Activated CD4-positive, alpha-beta T cell treated with anti-CD3 and anti-CD28 coated beads, Interleukin-2, amount 50 U/mL, for 24 hours (primary cell): Measurements from ENCODE around the gene PNISR.
"Not testable (repeated sequence)": the region's sequence is repeated elsewhere in the genome, so short reads cannot be mapped to it uniquely, and the experiment has no call there.

ENCODE experiments used
- DNase-seq, 2 donors: peaks; one replicate each; pipeline ENCODE4 v3.0.0-alpha.2; 2020; ENCODE audit warnings: low read depth in 1 of 2, low spot score in 1 of 2

Gene PNISR

DNA sequence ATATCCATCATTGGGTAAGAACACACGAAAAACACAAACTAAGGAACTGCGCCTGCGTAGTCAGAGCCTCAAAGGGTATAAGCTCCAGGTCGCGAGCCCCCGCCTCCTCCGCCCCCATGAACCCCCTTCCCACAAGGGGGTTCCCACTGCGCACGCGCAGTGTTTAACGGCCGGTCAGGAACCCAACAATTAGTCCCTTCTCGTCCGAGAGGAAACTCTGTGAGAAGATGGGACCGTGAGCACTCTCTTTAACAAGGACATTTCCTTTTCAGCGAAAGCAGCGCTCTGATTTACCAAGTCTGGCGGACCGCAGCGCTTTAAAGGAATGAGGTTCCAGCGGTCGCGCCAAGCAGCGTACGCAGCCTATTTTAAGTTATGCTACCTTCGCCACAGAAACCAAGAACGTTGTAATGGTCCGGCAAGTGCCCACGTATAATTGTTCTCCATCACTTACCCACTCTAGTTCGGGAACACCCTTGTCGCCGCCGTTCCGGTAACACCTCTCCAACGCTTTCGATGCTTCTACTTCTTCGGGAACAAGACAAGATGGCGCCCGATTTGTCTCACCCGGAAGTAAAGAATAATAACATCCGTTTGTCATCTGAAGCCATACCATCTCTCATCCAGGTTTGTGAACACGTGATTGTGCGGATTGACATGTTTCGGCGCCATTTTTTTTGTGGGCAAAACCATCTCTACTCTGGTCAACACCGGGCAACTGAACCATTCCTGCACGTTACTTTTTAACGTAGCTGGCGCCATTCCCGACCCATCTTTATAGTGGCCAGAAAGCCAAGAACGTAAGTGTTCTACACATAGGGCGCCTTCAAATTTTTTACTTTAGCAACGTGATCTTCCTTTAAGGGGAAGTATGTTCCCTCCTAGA is at the start of gene PNISR:
Gene PNISR (minus strand): TSS at position 548 of the 886 bp plus-strand sequence. CDS start 10,649 bp downstream, outside the sequence.
- DNase-seq, result peak; percentile 70 to 90

DNA sequence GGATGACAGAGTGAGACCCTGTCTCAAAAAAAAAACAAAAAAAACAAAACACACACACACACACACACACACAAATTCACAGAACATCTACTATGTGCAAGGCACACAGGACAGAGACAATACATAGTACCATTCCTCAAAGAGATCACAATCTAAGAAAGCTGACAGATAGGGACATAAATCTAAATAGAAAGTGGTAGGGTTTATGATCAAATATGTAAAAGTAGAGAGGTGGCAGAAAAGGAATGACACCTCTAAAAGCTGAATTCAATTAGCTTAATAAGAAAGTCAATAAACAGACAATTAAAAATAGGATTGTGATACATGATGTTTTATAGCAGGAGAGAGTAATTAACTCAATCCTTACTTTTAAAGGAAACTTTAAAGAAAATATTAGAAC is 48.6 kb upstream of the PNISR start:
- DNase-seq, result no peak

DNA sequence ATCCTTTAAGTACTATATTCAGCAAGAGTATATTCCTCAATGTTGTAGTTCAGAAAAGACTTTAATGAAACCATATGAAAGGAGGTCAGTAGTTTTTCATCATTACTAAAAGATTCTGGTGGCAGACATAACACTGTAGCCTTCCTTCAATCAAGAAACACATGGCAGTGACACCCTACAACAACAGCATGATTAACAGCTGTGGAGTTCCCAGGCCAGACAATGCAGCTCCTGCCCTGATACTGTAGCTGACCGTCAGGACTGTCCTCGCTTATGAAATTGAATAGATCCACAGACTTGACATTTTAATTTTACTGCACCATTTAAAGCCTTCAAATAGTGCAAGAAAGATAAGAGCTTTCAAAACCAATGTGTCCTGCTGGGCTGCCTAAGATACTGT is 46.5 kb upstream of the PNISR start:
- DNase-seq, result no peak

DNA sequence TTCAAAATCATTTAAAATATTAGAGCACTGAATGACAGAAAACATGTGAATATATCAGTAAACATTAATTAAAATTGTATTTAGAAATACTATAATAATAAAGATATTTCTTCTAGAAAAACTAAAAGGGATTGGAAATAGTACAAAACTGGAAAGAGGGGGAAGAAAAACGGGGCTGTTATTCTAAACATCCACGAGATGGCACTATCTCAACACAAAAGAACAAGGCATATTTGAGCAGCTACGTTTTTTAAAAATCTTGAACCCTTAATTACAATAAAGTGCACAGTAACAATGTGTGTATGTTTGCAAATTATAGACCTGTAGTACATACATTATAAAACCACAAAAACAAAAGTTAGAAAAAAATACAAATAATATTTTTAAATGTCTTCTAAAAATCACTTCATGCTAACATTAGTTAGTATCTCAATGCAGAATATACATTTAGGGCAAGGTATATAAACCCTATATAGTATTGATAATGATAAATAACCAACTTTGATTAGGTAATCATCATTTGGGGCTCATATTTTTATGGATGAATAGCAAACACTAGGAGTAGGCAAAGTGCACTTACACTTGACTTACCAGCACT is 42.5 kb upstream of the PNISR start:
- no peak for DNase-seq

GRCh38 chr6:99459133-99459532 is 34.0 kb upstream of the PNISR start:
- not testable (repeated sequence) for DNase-seq

DNA sequence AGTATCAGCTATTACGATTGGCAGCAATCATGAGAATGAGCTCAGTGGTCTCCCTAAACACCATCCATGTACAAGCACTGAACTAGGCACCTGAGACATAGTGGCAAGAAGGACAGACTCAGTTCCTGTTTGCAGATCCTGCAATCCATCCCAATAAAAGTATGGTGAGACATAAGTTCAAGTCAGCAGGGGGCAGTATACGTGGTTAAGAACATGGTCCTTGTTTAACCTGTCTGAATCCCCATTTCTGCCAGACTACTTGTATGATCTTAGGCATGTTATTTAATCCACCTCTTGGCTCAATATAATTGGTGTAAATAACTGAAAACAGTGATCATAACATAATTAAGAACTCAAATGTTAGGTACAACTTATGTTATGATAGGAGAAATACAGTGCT is 33.2 kb upstream of the PNISR start:
- no peak for DNase-seq

DNA sequence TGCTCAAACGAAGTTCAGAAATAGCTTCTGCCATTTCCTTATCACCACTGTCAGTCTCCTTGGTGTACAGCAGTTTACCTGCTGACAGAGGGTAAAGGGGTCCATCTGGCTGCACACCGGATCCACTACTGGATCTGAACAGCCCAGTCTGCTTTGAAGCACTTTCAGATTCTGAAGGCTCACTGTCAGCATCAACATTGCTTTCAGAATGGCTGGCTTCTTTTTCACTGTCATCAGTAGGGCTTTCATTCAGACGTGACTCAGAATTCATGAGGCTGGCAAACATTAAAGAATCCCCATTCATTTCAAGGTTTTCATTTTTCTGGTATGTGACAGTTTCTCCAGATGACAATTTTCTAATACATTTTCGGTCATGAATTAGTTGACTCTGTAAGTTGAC is 21.0 kb upstream of the PNISR start:
- DNase-seq, result no peak

GRCh38 chr6:99434702-99435530 is 9.8 kb upstream of the PNISR start:
- DNase-seq, result no peak

- no peak for DNase-seq
Observed at GRCh38 chr6:99432877-99433276, 7.8 kb upstream of the PNISR start.

DNA sequence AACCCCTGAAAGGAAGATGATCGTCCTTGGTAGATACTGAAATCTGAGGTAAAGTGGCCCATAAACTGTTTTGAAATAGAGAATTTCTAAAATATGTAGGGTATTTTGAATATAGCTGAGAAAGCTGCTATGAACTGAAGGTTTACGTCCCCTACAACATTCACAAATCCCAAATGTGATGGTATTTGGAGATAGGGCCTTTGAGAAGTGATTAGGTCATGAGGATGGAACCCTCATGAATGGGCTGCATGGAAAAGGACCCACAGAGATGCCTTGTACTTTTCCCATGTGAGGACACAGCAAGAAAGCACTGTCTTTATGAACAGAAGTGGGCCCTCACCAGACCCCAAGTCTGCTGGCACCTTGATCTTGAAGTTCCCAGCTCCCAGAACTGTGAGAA is 6.8 kb upstream of the PNISR start:
- no peak for DNase-seq

DNA sequence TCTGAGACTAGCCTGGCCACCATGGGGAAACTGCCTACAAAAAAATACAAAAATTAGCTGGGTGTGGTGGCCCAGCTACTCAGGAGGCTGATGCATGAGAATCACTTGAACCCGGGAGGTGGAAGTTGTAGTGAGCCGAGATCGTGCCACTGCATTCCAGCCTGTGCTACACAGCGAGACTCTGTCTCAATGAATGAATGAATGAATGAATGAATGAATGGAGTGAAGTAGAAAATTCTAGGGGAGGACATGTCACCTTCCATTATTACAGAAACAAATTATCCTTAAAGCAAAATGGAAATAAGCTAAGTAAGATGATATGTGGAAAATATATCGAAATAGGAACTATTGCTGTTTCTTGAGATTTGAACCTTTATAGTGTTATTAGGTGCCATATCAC is 2.9 kb upstream of the PNISR start:
- no peak for DNase-seq

GRCh38 chr6:99426451-99426757 is 1.3 kb upstream of the PNISR start:
- DNase-seq, result no peak

DNA sequence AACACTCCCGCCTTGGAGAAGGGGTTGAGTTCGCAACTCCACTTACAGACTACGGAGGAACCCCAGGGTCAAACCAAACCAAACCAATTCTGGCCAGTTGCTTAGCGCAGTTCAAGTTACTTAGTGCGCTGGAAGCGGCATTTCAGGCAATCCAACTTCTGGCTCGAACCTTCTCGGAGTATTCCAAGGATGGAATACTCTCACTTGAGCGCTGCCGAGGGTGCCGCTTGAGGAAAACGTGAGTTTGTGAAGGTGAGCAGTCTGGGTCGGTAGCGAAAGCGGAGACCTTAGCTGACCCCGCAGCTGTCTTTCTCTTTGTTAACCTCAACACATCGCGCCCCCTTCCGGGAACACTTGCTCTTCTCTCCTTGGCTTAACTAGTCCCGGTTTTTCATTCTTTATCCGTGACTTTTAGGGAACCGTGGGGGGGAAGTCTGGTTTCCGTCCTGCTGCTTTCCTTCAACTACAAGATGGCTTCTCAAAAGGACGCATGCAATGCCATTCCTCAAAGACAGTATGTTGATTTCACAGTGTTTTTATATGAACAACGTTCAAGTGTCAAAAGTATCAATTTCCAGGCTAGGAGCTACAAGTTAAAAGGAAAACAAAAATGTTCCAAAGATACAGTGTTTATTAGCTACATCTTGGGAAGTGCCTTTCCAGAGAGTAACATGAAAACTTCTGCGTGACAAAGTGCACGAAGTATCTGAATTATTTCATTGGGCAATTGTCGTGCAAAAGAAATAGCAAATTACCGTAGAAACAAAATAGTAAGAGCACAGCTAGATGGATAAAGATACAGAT is 741 bp upstream of the PNISR start:
- peak; percentile 36 to 56 for DNase-seq

GRCh38 chr6:99424022-99424421 is 1.1 kb downstream of the PNISR start:
- DNase-seq, result no peak

GRCh38 chr6:99422912-99423311 is 2.2 kb downstream of the PNISR start:
- no peak for DNase-seq

DNA sequence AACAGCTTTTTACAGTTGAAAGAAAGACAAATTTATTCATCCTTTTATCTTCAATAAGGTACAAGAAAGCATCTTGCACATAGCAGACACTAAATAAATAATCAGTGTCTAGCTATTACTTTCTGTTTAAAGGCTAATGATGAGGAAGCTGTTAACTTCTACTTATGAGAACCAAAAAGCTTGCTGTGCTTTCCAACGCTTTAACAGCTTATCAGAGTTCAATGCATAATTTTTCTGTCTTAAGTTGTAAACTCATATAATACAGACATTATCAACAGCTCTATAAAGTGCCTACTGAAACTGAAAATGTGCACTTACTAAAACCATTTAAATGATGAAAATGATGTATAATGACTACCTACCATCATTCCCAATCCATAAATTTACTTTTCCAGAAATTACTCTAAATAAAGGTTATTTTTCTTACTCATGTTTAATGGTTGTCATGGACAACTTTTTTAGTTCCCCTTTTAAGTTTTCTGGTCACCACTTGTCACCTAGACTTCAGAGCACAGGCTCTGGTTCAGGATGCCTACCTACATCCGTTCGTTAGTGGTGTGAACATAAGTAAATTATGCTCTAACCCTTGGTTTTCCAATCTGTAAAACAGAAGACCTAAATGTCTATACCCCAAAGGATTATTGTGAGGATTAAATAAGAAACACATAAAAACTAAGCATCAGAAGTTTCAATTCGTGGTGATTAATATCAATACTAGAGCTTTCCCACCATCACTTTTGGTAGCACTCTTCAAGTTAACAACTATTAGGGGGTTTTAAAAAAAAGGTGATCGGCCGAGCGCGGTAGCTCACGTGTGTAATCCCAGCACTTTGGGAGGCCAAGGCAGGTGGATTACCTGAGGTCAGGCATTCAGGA is 8.0 kb downstream of the PNISR start:
- DNase-seq, result no peak

GRCh38 chr6:99416226-99416625 is 8.9 kb downstream of the PNISR start:
- DNase-seq, result no peak

DNA sequence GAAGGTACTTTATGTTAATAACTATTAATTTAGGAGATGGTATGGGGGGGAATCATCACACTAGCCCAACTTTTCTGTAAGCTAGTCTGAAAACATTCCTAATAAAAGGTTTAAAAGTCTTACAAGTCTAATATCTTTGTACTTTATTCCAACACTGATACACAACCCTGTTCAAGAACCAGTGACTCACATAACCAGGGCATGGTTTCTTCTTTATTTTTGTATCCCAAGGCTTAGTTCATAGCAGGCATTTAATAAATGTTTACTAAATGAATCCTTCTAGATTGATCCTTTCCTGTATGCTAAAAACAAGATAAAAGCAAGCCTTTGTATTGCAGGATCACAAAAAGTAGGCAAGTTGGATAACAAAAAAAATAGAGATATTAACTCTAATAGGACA is 9.7 kb downstream of the PNISR start:
- no peak for DNase-seq

DNA sequence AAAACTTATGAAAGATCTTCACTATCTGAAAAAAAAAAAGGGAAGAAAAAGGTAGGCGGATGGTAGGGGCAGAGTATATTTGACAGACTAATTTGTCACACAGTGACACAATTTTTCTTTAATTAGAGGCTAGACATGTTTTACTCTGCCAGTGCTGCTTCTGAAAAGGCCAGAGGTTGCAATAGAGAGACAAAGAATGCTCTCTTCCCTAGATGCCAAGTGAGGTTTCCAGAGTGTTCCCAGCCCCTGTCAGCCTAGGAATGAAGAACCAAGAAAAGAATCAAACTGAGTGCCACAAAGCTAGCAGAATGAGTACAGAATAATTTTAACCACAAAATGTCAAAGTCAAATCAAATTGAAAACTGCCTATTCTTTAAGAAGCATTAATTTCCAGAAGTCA is 13.0 kb downstream of the PNISR start:
- no peak for DNase-seq

- DNase-seq, result no peak
Observed at GRCh38 chr6:99409672-99410071, 15.4 kb downstream of the PNISR start.
